ENCODE results near the gene SLC5A8.

The SLC5A8 gene

DNA sequence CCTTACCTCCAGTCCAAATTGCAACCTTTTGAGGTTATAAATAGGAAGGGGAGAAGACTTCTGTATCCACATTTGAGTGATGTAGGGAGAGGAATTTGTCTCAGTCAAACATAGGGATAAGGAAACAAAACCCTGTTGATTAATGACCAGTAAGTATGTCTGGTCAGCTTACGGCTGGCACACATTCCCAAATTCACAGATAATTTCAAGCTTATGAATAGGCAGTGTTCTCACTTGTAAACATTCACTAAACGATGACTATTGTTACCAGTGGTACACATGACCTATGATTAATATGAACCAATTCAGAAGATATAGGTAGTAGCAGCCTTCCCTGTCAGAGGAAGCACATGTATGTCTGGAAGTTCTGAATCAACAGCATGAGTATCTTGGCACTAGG is 33.0 kb upstream of the SLC5A8 start:
- ChIA-PET CTCF (no interaction called here), POLR2A (no interaction called here)
- Histone ChIP-seq H3K4me1 (ENCODE audit: control insufficient read depth, insufficient read depth, low read length) (no peaks in the 10 kb centered on the region), H3K4me3 (ENCODE audit: low read depth, low read length) (no peak overlapping the region), H3K27ac (ENCODE audit: extremely low read depth, low read depth, low read length) (no peak overlapping the region), H3K9me3 (ENCODE audit: control insufficient read depth, insufficient read depth, low read depth, low read length) (no peaks in the 10 kb centered on the region), H3K36me3 (ENCODE audit: control insufficient read depth in 2 of 2, insufficient read depth in 1 of 2, low read length in 2 of 2) (no peaks in the 10 kb centered on the region)
- TF ChIP-seq, protein P1, sequence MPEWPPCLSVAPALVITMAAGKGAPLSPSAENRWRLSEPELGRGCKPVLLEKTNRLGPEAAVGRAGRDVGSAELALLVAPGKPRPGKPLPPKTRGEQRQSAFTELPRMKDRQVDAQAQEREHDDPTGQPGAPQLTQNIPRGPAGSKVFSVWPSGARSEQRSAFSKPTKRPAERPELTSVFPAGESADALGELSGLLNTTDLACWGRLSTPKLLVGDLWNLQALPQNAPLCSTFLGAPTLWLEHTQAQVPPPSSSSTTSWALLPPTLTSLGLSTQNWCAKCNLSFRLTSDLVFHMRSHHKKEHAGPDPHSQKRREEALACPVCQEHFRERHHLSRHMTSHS (tag by site-specific recombination; IDR thresholded peaks at IDR 0.05) = no peak
- no peak for TF ChIP-seq ZBTB48 (tag by site-specific recombination; IDR thresholded peaks at IDR 0.05)
- TF ChIP-seq ZNF248 (tag by site-specific recombination; IDR thresholded peaks at IDR 0.05) = no peak
- TF ChIP-seq, protein P2, sequence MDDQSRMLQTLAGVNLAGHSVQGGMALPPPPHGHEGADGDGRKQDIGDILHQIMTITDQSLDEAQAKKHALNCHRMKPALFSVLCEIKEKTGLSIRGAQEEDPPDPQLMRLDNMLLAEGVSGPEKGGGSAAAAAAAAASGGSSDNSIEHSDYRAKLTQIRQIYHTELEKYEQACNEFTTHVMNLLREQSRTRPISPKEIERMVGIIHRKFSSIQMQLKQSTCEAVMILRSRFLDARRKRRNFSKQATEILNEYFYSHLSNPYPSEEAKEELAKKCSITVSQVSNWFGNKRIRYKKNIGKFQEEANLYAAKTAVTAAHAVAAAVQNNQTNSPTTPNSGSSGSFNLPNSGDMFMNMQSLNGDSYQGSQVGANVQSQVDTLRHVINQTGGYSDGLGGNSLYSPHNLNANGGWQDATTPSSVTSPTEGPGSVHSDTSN (CRISPR knock-in tag; IDR thresholded peaks at IDR 0.05) = no peak
- TF ChIP-seq ZNF654 (tag by site-specific recombination; IDR thresholded peaks at IDR 0.05; ENCODE audit: low read depth) = no peak
- no peak for TF ChIP-seq ZNF24 (tag by site-specific recombination; IDR thresholded peaks at IDR 0.05)

DNA sequence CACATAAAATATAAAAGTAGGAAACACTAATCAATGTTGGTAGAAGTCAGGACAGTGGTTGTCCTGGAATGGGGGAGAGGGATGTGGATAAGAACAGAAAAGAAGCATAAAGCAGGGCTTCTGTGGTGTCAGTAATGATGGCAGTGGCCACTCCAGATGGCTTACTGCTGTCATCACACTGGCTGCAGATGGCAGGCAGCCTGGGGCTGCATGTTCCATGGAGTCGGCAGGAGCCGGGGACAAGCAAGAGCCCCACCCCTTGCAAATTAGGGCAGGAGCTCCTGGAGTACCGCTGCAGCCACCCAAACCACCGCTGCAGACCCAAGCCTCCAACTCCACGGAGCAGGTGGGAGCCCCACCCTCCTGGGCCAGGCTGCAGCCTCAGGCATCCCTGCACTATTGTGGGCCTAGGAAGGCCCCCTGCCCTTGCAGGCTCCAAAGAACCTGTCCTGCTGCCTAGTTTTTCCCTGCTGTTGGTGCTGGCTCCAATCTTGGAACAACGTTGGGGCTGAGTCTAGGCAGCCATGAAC is 28.8 kb upstream of the SLC5A8 start:
- CTCF ChIA-PET = no interaction called here
- TF ChIP-seq ZNF433 (tag by site-specific recombination; IDR thresholded peaks at IDR 0.05; ENCODE audit: low read depth) = no peak
- no peak for TF ChIP-seq OVOL3 (tag by site-specific recombination; IDR thresholded peaks at IDR 0.05)
- no peak for TF ChIP-seq ZNF610 (tag by site-specific recombination; IDR thresholded peaks at IDR 0.05; ENCODE audit: borderline replicate concordance)
- no peak for TF ChIP-seq ZNF175 (tag by site-specific recombination; IDR thresholded peaks at IDR 0.05)
- TF ChIP-seq SP2 (tag by site-specific recombination; IDR thresholded peaks at IDR 0.05) = no peak
- TF ChIP-seq, protein P3, sequence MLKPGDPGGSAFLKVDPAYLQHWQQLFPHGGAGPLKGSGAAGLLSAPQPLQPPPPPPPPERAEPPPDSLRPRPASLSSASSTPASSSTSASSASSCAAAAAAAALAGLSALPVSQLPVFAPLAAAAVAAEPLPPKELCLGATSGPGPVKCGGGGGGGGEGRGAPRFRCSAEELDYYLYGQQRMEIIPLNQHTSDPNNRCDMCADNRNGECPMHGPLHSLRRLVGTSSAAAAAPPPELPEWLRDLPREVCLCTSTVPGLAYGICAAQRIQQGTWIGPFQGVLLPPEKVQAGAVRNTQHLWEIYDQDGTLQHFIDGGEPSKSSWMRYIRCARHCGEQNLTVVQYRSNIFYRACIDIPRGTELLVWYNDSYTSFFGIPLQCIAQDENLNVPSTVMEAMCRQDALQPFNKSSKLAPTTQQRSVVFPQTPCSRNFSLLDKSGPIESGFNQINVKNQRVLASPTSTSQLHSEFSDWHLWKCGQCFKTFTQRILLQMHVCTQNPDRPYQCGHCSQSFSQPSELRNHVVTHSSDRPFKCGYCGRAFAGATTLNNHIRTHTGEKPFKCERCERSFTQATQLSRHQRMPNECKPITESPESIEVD (tag by site-specific recombination; IDR thresholded peaks at IDR 0.05) = no peak
- Histone ChIP-seq H3K9me3 (ENCODE audit: control insufficient read depth, insufficient read depth, low read depth, low read length) (no peaks in the 10 kb centered on the region), H3K27ac (ENCODE audit: extremely low read depth, low read depth, low read length) (no peak overlapping the region), H3K4me1 (ENCODE audit: control insufficient read depth, insufficient read depth, low read length) (no peaks in the 10 kb centered on the region), H3K4me3 (ENCODE audit: low read depth, low read length) (no peak overlapping the region), H3K36me3 (ENCODE audit: control insufficient read depth in 2 of 2, insufficient read depth in 1 of 2, low read length in 2 of 2) (no peaks in the 10 kb centered on the region)
- POLR2A ChIA-PET = no interaction called here

DNA sequence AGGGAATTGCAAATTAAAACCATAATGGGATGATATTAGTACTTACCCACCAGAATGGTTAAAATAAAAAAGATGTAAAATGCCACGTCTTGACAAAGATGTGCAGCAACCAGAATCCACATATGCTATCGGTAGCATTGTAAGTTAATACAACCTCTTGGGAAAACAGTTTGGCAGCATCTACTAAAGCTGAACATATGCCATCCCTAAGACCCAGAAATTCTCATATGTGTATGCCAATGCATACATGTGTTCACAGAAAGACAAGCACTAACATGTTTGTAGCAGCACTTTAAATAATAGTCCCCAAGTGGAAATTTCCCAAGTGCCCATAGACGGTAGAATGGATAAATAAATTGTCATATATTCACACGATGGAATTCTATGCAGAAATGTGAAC is 28.3 kb upstream of the SLC5A8 start:
- POLR2A ChIA-PET = no interaction called here

More for the DNA sequence above, 28.3 kb upstream of the SLC5A8 start:
- H3K36me3 ChIP-seq (ENCODE audit: control insufficient read depth in 2 of 2, insufficient read depth in 1 of 2, low read length in 2 of 2) = no peaks in the 10 kb centered on the region
- CTCF ChIA-PET = no interaction called here
- H3K4me3 ChIP-seq (ENCODE audit: low read depth, low read length) = no peak overlapping the region
- H3K4me1 ChIP-seq (ENCODE audit: control insufficient read depth, insufficient read depth, low read length) = no peaks in the 10 kb centered on the region
- H3K9me3 ChIP-seq (ENCODE audit: control insufficient read depth, insufficient read depth, low read depth, low read length) = no peaks in the 10 kb centered on the region
- H3K27ac ChIP-seq (ENCODE audit: extremely low read depth, low read depth, low read length) = no peak overlapping the region
- TF ChIP-seq ZNF621 (tag by site-specific recombination; IDR thresholded peaks at IDR 0.05) (no peak), SCRT1 (tag by site-specific recombination; IDR thresholded peaks at IDR 0.05; ENCODE audit: borderline replicate concordance) (no peak), SETDB1 (IDR thresholded peaks at IDR 0.05; ENCODE audit: insufficient read length, low read length) (no peak)
- TF ChIP-seq, protein P4, sequence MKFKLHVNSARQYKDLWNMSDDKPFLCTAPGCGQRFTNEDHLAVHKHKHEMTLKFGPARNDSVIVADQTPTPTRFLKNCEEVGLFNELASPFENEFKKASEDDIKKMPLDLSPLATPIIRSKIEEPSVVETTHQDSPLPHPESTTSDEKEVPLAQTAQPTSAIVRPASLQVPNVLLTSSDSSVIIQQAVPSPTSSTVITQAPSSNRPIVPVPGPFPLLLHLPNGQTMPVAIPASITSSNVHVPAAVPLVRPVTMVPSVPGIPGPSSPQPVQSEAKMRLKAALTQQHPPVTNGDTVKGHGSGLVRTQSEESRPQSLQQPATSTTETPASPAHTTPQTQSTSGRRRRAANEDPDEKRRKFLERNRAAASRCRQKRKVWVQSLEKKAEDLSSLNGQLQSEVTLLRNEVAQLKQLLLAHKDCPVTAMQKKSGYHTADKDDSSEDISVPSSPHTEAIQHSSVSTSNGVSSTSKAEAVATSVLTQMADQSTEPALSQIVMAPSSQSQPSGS (tag by site-specific recombination; IDR thresholded peaks at IDR 0.05; ENCODE audit: low read depth) = no peak
